Measurements from ENCODE around the gene MYO1A.
"Not testable (repeated sequence)": the region's sequence is repeated elsewhere in the genome, so short reads cannot be mapped to it uniquely, and the experiment has no call there.

MYO1A gene

GRCh38 chr12:57087010-57087690 lies 37.2 kb upstream of the MYO1A start:
- peak; percentile 89 for DNase-seq (ENCODE audit: low spot score)

- peak; percentile 88 for DNase-seq (ENCODE audit: low spot score)
Observed at GRCh38 chr12:57086493-57087009, 36.6 kb upstream of the MYO1A start.

- no peak for DNase-seq (ENCODE audit: low spot score)
Observed at GRCh38 chr12:57085999-57086492, 36.1 kb upstream of the MYO1A start.

GRCh38 chr12:57080855-57081254 lies 30.9 kb upstream of the MYO1A start:
- DNase-seq (ENCODE audit: low spot score): no peak

- no peak for DNase-seq (ENCODE audit: low spot score)
Observed at GRCh38 chr12:57079821-57080220, 29.9 kb upstream of the MYO1A start.

GRCh38 chr12:57078519-57079404 lies 28.8 kb upstream of the MYO1A start, which contains the start of gene NEMP1:
NEMP1 (minus strand) TSS chr12:57078791; CDS start chr12:57078745, 46 bp downstream.
- peak; percentile 99 for DNase-seq (ENCODE audit: low spot score)

- not testable (repeated sequence) for DNase-seq (ENCODE audit: low spot score)
Observed at GRCh38 chr12:57073566-57074450, 23.9 kb upstream of the MYO1A start.

- DNase-seq (ENCODE audit: low spot score): no peak
Observed at GRCh38 chr12:57072661-57073060, 22.7 kb upstream of the MYO1A start.

GRCh38 chr12:57069523-57069922 lies 19.6 kb upstream of the MYO1A start:
- DNase-seq (ENCODE audit: low spot score): peak; percentile 68

- DNase-seq (ENCODE audit: low spot score): no peak
Observed at GRCh38 chr12:57066245-57066644, 16.3 kb upstream of the MYO1A start.

- no peak for DNase-seq (ENCODE audit: low spot score)
Observed at GRCh38 chr12:57063991-57064685, 14.2 kb upstream of the MYO1A start.

GRCh38 chr12:57058454-57058853 lies 8.5 kb upstream of the MYO1A start:
- DNase-seq (ENCODE audit: low spot score): no peak

GRCh38 chr12:57057067-57057751 lies 7.3 kb upstream of the MYO1A start:
- no peak for DNase-seq (ENCODE audit: low spot score)

- no peak for DNase-seq (ENCODE audit: low spot score)
Observed at GRCh38 chr12:57055824-57056223, 5.9 kb upstream of the MYO1A start.

GRCh38 chr12:57053901-57054300 lies 4.0 kb upstream of the MYO1A start:
- not testable (repeated sequence) for DNase-seq (ENCODE audit: low spot score)

GRCh38 chr12:57053146-57053545 lies 3.2 kb upstream of the MYO1A start:
- not testable (repeated sequence) for DNase-seq (ENCODE audit: low spot score)

- no peak for DNase-seq (ENCODE audit: low spot score)
Observed at GRCh38 chr12:57051011-57051410, 1.1 kb upstream of the MYO1A start.

GRCh38 chr12:57049119-57049446 lies 846 bp downstream of the MYO1A start:
- no peak for DNase-seq (ENCODE audit: low spot score)

GRCh38 chr12:57048423-57049118 lies 1.4 kb downstream of the MYO1A start:
- no peak for DNase-seq (ENCODE audit: low spot score)

GRCh38 chr12:57047981-57048380 lies 1.9 kb downstream of the MYO1A start:
- DNase-seq (ENCODE audit: low spot score): no peak
